ENCODE measurements around the gene TINAG.

The TINAG gene

GRCh38 chr6:54308289-54308985, at the start of gene TINAG:
Gene TINAG, plus strand, starts transcription at chr6:54308441. Its CDS starts 110 bp downstream, at chr6:54308551.
- DNase-seq (ENCODE audit: low read depth in 3 of 3) = no peak

DNA sequence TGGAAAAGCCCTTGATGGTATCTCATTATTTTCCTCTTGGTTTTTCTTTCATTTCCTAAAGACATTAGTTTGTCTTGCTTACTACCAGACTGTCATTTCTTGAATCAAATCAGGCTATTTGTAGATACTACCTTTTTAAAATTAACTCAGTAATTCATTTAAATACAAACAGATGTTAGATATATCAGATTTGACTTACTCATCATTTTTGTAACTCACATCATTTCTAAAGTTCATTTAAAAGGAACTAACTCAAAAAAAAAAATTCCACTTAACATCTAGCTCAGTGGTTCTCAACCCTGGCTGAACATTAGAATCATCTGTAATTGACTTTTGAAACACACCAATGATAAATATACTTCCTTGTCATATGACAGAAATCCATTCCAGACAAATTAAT, 48.2 kb upstream of the TINAG start:
- DNase-seq (ENCODE audit: low read depth in 3 of 3) = no peak

DNA sequence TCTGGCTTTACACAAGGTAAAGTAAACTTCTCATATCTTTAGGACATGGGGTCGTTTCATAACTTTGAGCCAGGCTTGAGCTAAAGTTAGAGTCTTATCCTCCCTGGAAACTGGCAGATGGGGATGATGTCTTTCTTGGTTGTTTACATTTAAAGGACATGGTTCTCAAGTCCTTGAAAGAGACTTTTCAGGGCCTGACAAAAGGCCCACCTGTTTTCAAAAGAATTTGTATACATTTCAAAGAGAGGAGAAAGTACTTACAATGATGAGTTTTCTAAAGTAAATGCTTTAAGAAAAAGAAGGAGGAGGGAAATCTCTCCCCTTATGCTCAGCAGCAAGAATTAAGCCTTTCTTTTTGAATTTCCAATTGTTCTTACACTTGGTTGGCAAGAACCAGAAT, 45.7 kb upstream of the TINAG start:
- DNase-seq (ENCODE audit: low read depth in 3 of 3) = no peak

- DNase-seq (ENCODE audit: low read depth in 3 of 3) = no peak
Measured at GRCh38 chr6:54262971-54263370, 45.3 kb upstream of the TINAG start.

DNA sequence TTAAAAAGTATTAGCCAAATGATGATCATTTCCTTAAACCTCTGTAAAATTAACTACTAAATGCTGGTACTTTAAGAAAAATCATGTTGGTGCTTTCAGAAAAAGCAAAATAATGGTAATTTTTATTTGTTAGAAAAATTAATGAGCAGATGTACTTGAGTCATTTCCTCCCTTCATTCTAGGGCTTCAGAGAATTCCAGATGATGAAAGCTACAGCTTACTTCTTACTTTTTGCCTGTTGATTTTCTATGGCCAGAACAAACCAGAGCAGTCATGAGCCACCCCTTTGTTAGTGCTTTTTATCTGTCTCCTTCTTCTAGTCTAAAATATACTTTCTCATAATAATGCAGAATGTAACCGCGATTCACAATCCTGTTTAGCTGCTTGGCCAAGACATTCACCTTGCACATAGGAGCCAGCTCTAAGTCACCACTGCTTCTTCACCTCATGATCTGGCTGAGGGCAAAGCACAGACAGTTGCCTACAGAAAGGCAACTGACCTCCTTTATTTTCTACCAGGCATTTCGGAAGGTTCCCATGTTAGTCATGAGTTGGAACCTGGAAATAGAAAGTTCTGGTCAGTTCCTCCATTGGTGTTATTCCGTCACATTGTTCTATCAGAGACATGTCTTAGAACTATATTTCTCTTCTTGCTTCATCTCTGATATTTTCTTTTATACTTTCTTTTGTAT, 43.5 kb upstream of the TINAG start:
- DNase-seq (ENCODE audit: low read depth in 3 of 3) = no peak

DNA sequence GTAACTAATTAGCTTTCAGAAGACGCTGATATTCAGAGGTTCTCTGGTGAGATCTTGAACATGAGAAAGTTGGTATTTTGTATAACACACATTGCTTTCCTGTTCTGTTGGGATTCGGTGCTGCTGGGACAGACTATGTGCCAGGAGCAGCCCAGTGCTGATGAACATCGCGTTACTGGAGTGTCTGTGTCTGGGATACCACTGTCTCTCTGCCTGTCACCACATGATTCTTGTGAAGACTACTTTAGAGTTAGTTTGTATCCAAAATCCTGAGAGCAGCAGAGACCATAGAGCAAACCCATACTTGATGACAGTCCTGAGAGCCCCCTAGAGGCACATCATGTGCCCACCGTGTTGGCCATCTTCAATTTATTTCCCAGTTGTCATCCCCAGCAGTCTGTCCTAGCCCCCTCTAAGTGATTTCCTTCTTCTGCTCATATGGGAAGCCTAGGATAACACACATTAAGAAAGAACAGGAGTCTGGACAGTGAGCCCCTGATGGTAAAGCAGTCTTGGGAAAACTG, 41.8 kb upstream of the TINAG start:
- DNase-seq (ENCODE audit: low read depth in 3 of 3) = no peak

GRCh38 chr6:54267798-54268197, 40.4 kb upstream of the TINAG start:
- DNase-seq (ENCODE audit: low read depth in 3 of 3) = no peak

DNA sequence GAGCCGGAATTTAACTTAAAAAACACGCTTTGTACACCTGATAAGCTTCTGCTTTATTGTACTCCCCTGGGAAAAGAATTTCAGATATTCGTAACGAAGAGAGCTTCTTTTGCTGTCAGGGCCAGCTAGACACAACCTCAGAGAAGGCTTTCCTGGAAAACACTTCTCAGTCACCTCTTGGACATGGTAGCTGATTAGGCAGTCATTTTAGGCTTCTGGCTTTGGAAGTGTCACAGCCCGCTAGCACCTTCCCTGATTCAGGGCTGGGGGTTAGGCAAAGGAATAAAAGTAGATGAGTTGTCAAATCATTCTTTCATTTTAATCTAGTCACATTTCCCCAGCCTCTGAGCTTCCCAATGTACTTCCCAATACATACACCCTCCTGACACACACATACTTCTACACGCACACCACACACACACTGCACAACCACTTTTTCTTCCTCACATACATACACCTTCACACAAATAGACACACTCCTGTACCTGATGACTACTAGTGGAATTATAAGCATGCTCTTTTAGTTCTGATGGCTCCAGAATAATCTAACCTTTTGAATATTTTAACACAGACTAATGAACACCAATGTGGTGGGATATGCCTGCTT, 34.9 kb upstream of the TINAG start:
- no peak for DNase-seq (ENCODE audit: low read depth in 3 of 3)

DNA sequence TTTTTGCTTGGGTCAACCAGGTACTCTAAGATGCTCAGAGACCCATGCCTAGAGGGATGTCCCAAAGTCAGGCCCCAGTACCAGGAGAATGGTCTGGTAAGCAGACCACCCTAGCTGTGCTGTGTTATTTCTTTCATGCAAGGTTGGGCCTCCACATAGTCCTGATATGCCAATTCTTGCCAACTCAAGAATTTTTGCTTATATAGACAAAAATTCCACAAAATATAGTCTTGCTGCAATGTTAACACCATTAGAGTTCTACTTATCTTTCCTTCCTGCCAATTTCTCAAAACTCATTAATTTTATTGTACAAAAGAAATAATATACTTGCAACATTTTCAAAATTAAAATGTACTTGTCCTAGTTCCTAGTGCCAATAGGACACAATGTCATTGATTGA, 33.9 kb upstream of the TINAG start:
- no peak for DNase-seq (ENCODE audit: low read depth in 3 of 3)

DNA sequence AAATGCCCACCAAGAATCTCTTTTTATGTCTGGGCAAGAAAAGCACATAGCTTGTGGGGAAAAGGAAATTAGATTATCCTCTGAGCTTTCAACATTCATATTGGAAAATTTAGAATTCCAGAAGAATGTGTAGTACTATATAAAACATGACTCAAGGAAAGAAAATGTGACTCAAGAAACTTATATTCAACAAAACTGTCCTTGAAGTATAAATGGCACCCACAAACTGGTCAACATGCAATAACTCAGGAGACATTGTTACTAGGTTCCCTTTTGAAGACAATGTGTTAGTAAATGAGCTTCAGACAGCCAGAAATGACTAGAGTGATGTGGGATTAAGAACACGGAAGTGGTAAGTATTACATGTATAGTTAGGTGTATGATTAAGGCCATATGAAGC, 26.1 kb upstream of the TINAG start:
- no peak for DNase-seq (ENCODE audit: low read depth in 3 of 3)

- no peak for DNase-seq (ENCODE audit: low read depth in 3 of 3)
Measured at GRCh38 chr6:54284161-54284860, 23.9 kb upstream of the TINAG start.

- DNase-seq (ENCODE audit: low read depth in 3 of 3) = no peak
Measured at GRCh38 chr6:54285595-54285994, 22.6 kb upstream of the TINAG start.

DNA sequence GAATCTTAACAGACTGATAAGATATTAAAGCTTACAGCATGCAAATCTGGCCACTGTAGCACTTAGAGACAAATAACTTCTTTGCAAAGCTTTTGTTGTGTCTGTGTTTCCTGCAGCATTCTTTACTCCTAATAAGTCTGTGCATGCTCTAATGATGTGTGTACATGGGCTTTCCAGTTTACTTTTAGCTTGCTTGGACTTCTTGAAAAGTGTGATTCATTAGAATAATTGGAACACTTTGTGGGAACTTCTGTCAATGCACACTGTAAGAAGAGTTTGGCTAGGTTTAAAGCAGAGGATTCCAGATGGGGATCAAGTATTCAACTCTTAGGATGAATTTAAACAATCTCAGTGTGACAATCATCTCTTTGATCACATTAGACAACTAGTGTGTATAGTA, 22.1 kb upstream of the TINAG start:
- no peak for DNase-seq (ENCODE audit: low read depth in 3 of 3)

GRCh38 chr6:54288474-54288873, 19.8 kb upstream of the TINAG start:
- no peak for DNase-seq (ENCODE audit: low read depth in 3 of 3)

DNA sequence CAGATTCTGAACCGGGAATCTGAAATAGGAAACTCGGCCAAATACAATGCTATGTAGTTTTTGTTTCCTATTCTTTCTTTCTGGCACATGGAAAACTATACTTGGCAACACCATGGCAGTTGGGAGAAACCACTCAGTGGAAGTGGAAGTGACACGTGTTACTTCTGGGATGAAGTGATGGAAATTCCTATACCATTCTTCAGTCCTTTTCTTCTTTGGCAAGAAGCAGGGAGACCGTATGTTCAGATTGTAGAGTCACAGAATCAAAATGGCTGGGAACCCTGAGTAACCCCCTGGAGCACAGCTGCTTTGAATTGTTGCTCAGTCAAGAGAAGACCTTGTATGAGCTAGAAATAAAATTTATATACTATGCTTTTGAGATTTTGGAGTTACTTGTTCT, 18.8 kb upstream of the TINAG start:
- DNase-seq (ENCODE audit: low read depth in 3 of 3) = no peak

DNA sequence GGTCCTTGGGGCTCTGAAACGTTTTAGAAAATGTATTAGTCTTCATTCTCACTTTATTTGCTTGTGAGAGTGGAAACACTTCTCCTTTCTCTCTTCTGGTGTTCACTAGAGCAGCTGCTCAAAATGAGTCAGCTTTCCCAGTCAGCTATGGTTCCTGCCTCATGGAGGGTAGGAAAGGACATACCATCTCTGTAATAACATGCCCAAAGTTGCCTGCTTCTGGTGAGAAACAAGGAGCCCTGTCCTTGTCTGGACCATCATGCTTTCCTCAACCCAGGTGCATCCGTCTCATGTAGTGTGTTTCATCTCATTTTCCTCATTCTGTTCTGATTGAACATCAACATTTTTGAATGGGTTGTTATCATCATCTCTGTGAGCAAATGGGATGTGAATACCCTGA, 17.1 kb upstream of the TINAG start:
- no peak for DNase-seq (ENCODE audit: low read depth in 3 of 3)

- no peak for DNase-seq (ENCODE audit: low read depth in 3 of 3)
Measured at GRCh38 chr6:54291738-54292137, 16.5 kb upstream of the TINAG start.

GRCh38 chr6:54294965-54295532, 13.2 kb upstream of the TINAG start:
- DNase-seq (ENCODE audit: low read depth in 3 of 3) = no peak

DNA sequence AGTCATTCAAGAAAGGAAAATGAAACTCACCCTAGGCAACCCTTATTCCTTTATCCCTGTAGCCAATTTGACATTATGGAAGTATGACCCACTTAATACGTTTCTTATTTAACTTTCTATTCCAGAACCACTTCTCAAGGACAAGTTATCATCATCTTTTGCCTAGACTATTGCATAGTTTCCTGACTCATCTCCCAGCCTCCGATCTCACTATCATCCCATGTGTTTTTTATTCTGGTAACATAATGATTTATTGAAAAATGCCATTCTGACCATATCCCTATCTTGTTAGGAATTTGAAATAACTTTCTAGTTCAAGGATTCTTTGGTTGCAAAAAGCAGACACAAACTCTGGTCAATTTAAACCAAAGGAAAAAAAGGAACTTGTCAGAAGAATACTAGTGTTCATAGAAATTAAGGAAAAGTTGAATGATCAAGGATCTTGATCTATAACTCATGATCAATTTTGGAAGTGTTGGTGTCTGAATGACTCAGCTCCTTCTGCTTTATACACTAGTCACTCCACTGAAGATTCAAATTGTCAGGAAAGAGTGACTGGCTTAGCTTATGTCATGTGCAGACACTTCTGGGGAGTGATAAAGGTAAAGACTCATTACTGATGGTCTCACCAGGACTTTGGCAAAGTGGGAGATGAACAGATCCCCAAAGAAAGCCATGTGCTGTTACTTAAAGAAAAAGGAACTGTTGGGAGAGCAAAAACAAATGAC, 8.5 kb upstream of the TINAG start:
- no peak for DNase-seq (ENCODE audit: low read depth in 3 of 3)

DNA sequence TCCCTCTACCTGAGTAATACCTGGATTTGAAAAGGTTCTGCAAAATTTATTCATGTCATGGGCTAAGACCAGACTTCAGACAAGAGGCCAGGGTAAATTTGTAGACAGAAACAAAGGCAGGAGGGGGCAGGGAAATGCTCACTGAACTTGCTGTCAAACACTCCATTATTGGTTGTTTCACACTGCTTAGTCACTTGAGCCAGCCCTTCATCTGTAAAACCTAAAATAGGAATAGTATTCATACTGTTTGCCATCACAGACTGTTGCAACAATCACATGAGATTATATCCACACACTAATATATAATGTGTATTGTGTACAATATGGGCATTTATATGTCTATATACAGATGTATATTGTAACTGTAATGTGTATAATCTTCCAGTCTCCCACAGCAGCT, 6.5 kb upstream of the TINAG start:
- no peak for DNase-seq (ENCODE audit: low read depth in 3 of 3)

DNA sequence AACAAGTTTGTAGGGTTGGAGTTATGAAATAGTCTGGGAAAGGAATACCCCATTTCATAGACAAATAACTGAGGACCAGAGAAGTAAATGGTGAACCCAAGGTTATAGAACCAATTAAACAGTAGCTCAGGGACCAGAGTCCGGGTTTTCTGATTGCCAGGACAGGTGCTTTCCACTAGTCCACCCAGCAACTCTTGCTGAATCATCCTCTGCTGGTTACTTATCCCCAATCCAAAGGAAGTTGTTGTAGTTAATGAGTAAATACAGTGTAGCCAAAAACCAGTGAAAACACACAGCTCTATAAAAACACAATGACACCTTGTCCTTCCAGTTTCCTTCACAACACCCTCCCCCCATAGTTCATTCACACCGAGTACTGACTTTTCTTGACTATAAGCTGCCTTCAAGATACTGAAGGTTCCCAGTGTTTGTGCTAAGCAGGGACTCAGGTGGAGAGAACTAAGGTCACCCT, 766 bp upstream of the TINAG start:
- no peak for DNase-seq (ENCODE audit: low read depth in 3 of 3)
